NCI-H2196 treated with DMSO at 0.1 percent for 48 hours (cell line): ENCODE data around the gene ALK.

Source experiments
- DNase-seq: peaks from one replicate; lab custom pipeline; 2025; ENCODE audit not compliant: unreplicated experiment; lab: John Stamatoyannopoulos, UW

ALK gene

GRCh38 chr2:29388071-29388470 lies 533.3 kb downstream of the ALK start:
- DNase-seq = no peak

- no peak for DNase-seq
These were observed 538.9 kb downstream of the ALK start for GRCh38 chr2:29382486-29382885.

DNA sequence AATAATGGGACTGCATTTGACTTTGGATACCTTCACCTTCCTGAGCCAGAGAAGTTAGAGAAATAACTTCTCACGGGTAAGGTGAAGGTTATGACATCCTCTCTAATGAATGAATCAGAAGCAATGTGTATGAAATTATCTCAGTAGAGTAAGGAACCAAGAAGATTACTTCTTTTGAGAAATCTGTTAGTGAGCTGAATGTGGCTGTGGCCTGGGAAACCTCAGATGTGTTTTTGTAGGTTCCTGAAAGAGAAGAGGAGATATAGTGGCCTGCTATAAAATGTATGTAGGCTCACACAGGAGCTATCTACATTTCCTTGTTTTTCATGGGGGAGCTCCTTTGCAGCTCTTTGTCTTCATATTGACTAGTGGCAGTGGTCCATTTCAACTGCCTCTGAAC lies 543.6 kb downstream of the ALK start:
- no peak for DNase-seq

GRCh38 chr2:29376541-29376940 lies 544.8 kb downstream of the ALK start:
- no peak for DNase-seq

- DNase-seq = no peak
These were observed 545.5 kb downstream of the ALK start for GRCh38 chr2:29375843-29376242.

GRCh38 chr2:29374823-29375222 lies 546.6 kb downstream of the ALK start:
- no peak for DNase-seq

GRCh38 chr2:29373870-29374269 lies 547.5 kb downstream of the ALK start:
- no peak for DNase-seq

- DNase-seq = no peak
These were observed 549.2 kb downstream of the ALK start for GRCh38 chr2:29372185-29372584.

- no peak for DNase-seq
These were observed 550.7 kb downstream of the ALK start for GRCh38 chr2:29370581-29371125.

DNA sequence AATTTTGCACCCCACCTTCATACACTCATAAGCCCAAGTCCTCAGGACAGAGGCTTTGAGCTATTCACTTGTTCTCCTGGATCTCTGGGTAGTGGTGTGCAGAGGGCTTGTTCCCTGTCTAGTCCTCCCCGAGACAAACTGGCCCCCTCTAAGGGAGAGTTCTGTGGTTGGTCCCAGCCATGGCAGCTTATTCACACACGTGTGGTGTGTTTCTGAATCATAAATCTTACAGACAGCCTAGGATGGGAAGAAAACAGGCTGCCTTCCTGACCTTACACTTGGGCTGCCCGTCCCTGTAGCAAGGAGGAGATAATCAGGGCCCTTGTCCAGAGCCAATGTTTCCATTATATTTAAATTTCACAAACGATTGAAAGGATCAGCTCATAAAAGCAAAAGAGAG lies 551.2 kb downstream of the ALK start:
- DNase-seq = no peak

- DNase-seq = no peak
These were observed 552.7 kb downstream of the ALK start for GRCh38 chr2:29368659-29369040.

DNA sequence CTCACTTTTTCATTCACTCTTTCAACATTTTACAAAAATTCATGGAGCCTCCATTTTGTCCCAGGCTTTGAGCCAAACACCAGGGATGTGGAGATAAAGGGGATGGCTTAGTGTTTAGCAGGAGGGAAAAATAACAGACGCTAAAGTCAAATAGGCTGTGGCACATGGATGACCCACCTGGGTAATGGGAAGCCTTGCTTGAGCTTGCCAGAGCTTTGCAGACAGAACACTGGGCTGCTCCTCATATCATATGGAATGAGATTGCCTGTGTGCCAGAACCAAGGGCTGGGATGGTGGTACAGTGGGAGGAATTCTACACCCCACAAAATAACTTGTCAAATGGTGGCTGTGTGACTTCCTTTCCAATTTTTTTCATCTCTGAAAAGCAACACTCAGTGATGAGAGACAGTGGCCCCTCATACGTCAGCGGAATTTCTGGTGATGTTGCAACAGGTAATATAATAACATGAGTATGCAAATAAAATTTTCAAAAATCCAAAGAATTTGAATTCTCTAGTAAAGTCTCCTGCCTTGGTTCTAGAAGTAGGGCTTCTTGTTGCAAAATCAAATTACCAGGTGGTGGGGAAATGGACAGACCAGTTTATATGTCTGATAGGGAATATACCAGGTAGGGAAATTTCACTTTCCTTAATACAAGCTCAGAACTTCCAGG lies 553.3 kb downstream of the ALK start:
- no peak for DNase-seq

- DNase-seq = no peak
These were observed 558.3 kb downstream of the ALK start for GRCh38 chr2:29363111-29363510.

- DNase-seq = no peak
These were observed 560.2 kb downstream of the ALK start for GRCh38 chr2:29361231-29361630.

DNA sequence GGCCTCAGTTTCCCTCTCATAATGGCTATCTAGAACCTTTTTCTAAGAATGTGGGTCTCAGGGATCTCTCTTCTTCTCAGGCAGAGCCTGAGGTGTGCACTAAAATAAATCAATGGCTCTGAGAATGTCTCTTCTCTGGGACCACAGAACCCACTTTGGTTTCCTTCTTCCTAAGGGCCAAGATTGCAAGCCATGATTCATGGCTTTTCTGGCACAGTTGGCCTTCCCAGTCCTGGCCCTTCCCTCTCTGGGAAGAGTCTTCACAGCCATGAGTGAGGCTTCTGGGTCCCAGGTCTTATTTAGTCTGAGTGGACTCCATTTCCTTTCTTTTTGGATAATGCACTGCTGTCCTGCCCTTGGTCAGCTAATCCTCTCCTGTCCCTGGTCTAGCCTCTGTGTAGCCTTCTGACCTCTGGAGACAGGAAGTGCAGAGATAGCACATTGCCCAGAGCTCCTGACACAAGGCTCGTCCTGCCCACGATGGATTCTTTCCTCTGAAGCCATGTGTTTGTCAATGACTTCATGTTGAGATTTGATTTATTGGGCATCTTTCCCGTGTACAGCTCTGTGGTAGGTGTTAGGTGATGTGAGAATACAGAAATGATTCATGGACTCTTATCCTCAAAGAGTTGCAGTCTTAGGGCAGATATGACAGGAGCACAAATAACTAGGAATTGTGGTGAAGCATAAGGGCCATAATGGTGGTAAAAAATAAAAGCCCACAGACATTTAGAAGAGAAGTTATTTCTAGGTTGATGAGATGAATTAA lies 561.2 kb downstream of the ALK start:
- DNase-seq = no peak

DNA sequence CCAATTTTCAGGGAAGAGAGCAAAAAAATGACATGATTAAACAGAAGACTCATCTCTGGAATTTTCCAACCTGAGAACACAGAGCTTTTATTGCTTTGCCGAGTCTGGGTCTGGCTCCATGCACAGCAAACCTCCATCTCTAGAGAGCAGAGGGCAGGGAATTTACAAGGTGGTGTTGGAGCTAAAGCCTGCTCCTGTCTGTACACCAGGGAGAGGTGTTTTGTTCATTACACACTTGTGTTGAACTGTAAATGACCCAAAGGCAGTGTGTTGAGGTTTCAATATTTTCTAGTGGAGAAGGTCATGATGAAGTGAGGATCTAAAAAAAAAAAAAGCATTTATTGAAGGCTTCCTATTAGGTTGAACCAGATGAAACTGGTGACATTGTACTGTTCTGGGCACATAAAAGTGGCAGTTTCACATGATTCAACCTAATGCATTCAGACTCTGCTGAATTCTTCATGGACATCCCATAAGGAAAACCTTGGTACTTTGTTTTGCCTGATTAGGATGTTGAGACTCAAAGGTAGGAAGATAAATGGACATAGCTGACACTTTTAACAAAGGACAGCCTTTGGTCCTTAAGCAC lies 567.9 kb downstream of the ALK start:
- DNase-seq = no peak

GRCh38 chr2:29351916-29352591 lies 569.3 kb downstream of the ALK start:
- DNase-seq = no peak

GRCh38 chr2:29351248-29351647 lies 570.1 kb downstream of the ALK start:
- DNase-seq = no peak

DNA sequence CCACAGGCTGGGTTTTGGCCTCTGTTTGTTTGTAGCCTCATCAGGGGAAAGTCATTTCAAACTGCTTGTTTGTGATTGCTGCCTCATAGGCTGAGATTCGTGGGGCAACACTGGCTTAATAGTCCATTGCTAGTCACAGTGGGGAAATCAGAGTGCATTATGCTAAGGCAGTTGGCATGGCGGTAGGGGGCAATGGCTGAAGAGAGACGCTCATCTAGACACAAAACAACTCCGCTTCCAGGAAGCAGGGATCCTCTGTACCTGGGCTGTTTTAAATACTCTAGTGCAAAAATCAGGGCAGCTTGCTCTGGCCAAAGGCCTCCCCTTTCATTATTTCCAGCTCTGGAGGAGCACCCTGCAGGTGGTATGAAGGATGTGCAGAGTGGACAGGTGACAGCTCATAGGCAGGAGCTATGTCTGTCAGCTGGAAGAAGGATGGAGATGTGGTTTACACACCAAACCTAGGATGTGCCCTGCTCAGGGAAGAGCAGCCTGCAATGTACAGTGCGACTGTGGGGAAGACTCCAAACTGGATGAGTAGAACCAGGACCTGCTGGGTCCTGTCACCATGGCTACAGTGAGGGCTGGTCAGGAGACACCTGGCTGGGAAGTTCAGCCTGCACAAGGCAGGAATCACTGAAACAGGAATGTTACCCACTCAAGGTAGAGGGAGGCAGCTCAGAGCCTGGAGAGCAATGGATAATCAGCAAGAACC lies 571.9 kb downstream of the ALK start:
- no peak for DNase-seq

- DNase-seq = no peak
These were observed 573.5 kb downstream of the ALK start for GRCh38 chr2:29347774-29348461.
